ENCODE measurements around the gene PSMD14. TPM values are rescaled to one million over a fixed set of nuclear protein-coding genes. Genes with fewer than 3 reads are reported as not detected.

The PSMD14 gene
- total RNA-seq, 1 experiment from 2014 or later, result 86.1 TPM

DNA sequence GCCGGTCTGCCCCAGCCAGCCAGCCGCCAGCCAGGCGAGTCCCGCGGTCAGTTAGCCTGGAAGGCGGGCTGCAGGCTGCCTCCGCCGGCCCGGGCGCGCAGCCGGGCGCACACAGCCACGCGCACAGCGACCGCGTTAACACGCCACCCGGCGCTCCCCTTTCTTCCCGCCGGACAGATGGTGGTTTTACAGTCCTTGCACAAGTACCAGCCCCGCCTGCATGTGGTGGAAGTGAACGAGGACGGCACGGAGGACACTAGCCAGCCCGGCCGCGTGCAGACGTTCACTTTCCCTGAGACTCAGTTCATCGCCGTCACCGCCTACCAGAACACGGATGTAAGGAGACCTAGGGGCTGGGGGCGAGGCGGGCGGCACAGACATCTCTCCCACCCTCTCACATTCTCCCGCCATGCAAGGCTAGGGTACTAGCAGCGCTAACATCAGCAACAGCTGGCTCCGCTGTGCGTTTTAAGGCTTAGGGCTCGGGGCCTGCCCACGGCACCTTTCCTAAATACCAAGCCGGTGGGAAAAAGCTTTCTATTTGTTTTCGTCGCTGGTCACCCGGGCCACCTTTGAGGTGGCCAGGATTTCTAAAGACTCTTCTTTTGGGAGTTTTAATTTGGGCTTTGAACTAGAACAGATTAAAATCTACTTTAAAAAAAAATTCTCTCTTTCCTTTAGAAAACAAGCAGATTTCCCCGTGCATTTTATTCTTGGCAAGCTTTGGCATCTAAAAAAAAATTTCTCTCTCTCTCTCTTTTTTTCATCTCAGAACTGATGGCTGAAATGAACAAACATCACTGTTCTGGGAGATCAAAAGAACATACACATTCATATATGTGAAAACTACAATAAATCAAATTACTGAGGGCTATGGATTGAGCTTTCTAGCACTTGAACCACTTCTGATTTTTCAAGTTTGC lies 110.8 kb downstream of the PSMD14 start:
- Histone ChIP-seq H3K27me3 (ENCODE audit: low read length) (no peaks in the 10 kb centered on the region), H4K20me1 (ENCODE audit: insufficient read depth, low read depth, low read length) (no peaks in the 10 kb centered on the region), H3K36me3 (ENCODE audit: insufficient read depth, low read length) (no peaks in the 10 kb centered on the region), H3K4me2 (ENCODE audit: low read depth, low read length, poor library complexity, severe bottlenecking) (no peak overlapping the region), H3K27ac (ENCODE audit: low read length) (no peak overlapping the region), H3K9me2 (replicated peaks; ENCODE audit: insufficient read depth, low read length) (no peaks in the 10 kb centered on the region), H3K4me1 (ENCODE audit: low read length) (peaks cover 11% of the 10 kb centered on the region), H3K9ac (ENCODE audit: low read length) (no peak overlapping the region), H3K9me3 (ENCODE audit: low read length) (no peaks in the 10 kb centered on the region), H3K79me2 (ENCODE audit: low read length) (no peaks in the 10 kb centered on the region), H3K4me3 (ENCODE audit: low read length) (no peak overlapping the region), H2AFZ (ENCODE audit: low read length) (no peak overlapping the region)
- no peak for DNase-seq

DNA sequence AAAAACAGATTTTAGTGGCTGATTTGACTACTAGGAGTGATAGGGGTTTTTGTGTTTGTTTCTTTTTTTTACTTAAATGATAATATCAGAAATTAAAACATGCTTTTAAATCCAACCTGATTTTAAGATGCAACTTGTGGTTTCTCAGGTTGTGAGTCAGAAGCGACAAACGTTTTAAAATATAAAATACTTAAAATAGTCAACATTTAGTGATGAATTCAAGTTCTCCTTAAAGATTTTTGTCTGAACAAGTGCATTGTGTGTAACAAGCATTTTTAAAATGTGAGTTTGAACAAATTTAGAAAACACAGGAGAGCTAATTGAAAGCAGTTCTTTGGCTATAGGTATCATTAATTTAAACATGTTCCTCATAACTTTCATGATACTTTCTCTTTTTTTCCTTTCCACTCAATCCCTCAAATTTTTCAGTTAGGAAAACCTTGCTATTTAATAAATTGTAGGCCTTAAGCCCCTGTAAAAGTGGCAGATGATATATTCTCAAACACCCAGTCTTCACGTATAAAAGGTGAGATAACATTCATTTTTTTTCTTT lies 111.5 kb downstream of the PSMD14 start:
- Histone ChIP-seq H3K79me2 (ENCODE audit: low read length) (no peaks in the 10 kb centered on the region), H3K27me3 (ENCODE audit: low read length) (no peaks in the 10 kb centered on the region), H3K4me1 (ENCODE audit: low read length) (peaks cover 11% of the 10 kb centered on the region), H3K4me3 (ENCODE audit: low read length) (no peak overlapping the region), H3K9me3 (ENCODE audit: low read length) (no peaks in the 10 kb centered on the region), H4K20me1 (ENCODE audit: insufficient read depth, low read depth, low read length) (no peaks in the 10 kb centered on the region), H3K36me3 (ENCODE audit: insufficient read depth, low read length) (no peaks in the 10 kb centered on the region), H2AFZ (ENCODE audit: low read length) (no peak overlapping the region), H3K9me2 (replicated peaks; ENCODE audit: insufficient read depth, low read length) (no peaks in the 10 kb centered on the region), H3K4me2 (ENCODE audit: low read depth, low read length, poor library complexity, severe bottlenecking) (no peak overlapping the region), H3K9ac (ENCODE audit: low read length) (no peak overlapping the region), H3K27ac (ENCODE audit: low read length) (no peak overlapping the region)
- no peak for DNase-seq

DNA sequence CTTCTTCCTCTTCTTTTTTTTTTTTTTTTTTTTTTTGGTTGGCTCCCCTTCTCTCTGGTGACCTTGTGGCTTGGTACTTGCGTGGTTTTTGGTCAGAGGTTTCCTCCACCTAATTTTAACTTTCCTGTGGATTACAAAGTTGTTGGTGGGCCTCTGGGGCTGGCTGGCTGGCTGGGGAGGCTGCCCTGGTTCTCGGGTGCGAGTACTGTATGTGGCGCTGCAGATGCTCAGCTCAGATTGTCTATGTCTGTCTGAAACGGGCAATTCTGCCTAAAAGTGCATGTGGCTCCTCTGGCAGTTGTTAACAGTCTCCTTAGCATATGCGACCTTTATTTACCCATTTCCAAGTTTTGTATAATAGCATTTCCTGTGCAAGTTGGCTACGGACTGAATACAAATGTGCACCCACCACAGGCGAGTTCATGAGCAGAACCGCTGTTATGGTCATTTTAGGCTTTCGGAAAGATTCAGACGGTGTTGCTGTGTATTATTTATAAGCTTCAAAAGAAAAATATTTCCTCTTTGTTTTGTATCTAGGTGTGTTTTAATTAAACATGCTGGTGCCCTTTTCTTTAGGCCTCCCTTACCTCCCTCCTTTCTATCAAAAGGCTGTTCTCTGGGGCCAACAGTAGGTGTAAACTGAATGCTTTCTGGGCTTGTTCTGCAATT lies 112.3 kb downstream of the PSMD14 start:
- no peak overlapping the region for H3K27ac ChIP-seq (ENCODE audit: low read length)
- H3K4me2 ChIP-seq (ENCODE audit: low read depth, low read length, poor library complexity, severe bottlenecking), result no peak overlapping the region
- no peaks in the 10 kb centered on the region for H3K27me3 ChIP-seq (ENCODE audit: low read length)
- no peak overlapping the region for H2AFZ ChIP-seq (ENCODE audit: low read length)
- no peak overlapping the region for H3K4me3 ChIP-seq (ENCODE audit: low read length)
- H3K9ac ChIP-seq (ENCODE audit: low read length), result no peak overlapping the region
- no peaks in the 10 kb centered on the region for H3K79me2 ChIP-seq (ENCODE audit: low read length)
- DNase-seq, result no peak
- H3K36me3 ChIP-seq (ENCODE audit: insufficient read depth, low read length), result no peaks in the 10 kb centered on the region
- H4K20me1 ChIP-seq (ENCODE audit: insufficient read depth, low read depth, low read length), result no peaks in the 10 kb centered on the region
- H3K4me1 ChIP-seq (ENCODE audit: low read length), result peaks cover 5% of the 10 kb centered on the region
- no peaks in the 10 kb centered on the region for H3K9me2 ChIP-seq (replicated peaks; ENCODE audit: insufficient read depth, low read length)
- no peaks in the 10 kb centered on the region for H3K9me3 ChIP-seq (ENCODE audit: low read length)

DNA sequence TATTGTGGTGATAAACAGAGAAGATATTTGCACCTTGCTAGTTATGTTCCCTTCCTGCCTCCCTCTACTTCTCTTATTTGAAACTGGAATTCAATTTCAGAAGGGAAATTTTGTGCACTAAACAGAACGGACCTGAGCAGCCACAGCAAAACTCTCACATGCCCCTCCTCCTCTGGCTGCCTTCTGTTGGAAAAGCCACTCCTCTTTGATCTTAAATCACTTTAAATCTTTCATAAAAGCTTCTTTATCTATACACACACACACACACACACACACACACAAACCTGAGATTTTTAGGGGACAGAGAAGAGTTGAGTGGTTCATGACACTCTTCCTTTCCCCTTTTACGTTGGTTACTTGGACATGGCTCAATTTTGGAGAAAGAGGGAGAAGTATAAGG lies 113.5 kb downstream of the PSMD14 start:
- Histone ChIP-seq H3K27ac (ENCODE audit: low read length) (no peak overlapping the region), H3K4me1 (ENCODE audit: low read length) (no peaks in the 10 kb centered on the region), H3K79me2 (ENCODE audit: low read length) (no peaks in the 10 kb centered on the region), H4K20me1 (ENCODE audit: insufficient read depth, low read depth, low read length) (no peaks in the 10 kb centered on the region), H3K9me3 (ENCODE audit: low read length) (no peaks in the 10 kb centered on the region), H3K4me3 (ENCODE audit: low read length) (no peak overlapping the region), H3K27me3 (ENCODE audit: low read length) (no peaks in the 10 kb centered on the region), H3K9ac (ENCODE audit: low read length) (no peak overlapping the region), H2AFZ (ENCODE audit: low read length) (no peak overlapping the region), H3K4me2 (ENCODE audit: low read depth, low read length, poor library complexity, severe bottlenecking) (no peak overlapping the region), H3K9me2 (replicated peaks; ENCODE audit: insufficient read depth, low read length) (no peaks in the 10 kb centered on the region), H3K36me3 (ENCODE audit: insufficient read depth, low read length) (no peaks in the 10 kb centered on the region)
- no peak for DNase-seq

DNA sequence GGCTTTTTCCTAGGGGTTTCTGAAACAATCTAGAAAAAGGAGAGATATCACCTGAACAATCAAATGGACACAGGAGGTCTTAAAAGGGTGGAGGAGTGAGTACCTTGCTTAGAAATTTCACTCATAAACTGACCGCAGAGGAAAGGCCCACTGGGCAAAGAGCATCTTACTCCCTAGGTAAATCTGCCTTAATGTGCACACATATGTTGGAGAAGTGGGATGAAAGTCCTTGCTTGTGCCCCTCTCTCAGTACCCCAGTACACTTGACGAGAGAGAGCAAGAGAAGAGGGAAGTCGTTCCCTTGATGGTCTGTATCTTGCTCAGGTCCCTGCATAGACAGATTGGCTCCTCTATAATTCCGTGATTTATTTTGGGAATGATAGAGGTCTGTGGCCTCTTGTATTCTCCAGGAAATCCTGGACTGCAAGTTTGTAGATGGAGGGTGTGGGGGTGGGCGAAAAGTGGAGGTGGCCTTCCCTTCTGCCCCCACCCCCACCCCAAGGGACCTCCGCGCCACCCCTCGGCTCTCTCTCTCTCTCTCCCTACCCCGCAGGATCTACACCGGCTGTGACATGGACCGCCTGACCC lies 114.7 kb downstream of the PSMD14 start:
- H3K27ac ChIP-seq (ENCODE audit: low read length), result no peak overlapping the region
- no peaks in the 10 kb centered on the region for H3K27me3 ChIP-seq (ENCODE audit: low read length)
- H4K20me1 ChIP-seq (ENCODE audit: insufficient read depth, low read depth, low read length), result no peaks in the 10 kb centered on the region
- no peaks in the 10 kb centered on the region for H3K79me2 ChIP-seq (ENCODE audit: low read length)
- no peaks in the 10 kb centered on the region for H3K9me3 ChIP-seq (ENCODE audit: low read length)
- H3K9ac ChIP-seq (ENCODE audit: low read length), result no peak overlapping the region
- DNase-seq, result no peak
- no peaks in the 10 kb centered on the region for H3K36me3 ChIP-seq (ENCODE audit: insufficient read depth, low read length)
- H3K4me2 ChIP-seq (ENCODE audit: low read depth, low read length, poor library complexity, severe bottlenecking), result no peak overlapping the region
- no peaks in the 10 kb centered on the region for H3K4me1 ChIP-seq (ENCODE audit: low read length)
- no peak overlapping the region for H3K4me3 ChIP-seq (ENCODE audit: low read length)
- no peaks in the 10 kb centered on the region for H3K9me2 ChIP-seq (replicated peaks; ENCODE audit: insufficient read depth, low read length)
- no peak overlapping the region for H2AFZ ChIP-seq (ENCODE audit: low read length)

DNA sequence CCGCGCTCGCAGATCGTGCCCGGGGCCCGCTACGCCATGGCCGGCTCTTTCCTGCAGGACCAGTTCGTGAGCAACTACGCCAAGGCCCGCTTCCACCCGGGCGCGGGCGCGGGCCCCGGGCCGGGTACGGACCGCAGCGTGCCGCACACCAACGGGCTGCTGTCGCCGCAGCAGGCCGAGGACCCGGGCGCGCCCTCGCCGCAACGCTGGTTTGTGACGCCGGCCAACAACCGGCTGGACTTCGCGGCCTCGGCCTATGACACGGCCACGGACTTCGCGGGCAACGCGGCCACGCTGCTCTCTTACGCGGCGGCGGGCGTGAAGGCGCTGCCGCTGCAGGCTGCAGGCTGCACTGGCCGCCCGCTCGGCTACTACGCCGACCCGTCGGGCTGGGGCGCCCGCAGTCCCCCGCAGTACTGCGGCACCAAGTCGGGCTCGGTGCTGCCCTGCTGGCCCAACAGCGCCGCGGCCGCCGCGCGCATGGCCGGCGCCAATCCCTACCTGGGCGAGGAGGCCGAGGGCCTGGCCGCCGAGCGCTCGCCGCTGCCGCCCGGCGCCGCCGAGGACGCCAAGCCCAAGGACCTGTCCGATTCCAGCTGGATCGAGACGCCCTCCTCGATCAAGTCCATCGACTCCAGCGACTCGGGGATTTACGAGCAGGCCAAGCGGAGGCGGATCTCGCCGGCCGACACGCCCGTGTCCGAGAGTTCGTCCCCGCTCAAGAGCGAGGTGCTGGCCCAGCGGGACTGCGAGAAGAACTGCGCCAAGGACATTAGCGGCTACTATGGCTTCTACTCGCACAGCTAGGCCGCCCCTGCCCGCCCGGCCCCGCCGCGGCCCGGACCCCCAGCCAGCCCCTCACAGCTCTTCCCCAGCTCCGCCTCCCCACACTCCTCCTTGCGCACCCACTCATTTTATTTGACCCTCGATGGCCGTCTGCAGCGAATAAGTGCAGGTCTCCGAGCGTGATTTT lies 115.5 kb downstream of the PSMD14 start:
- H3K9ac ChIP-seq (ENCODE audit: low read length), result no peak overlapping the region
- H3K4me3 ChIP-seq (ENCODE audit: low read length), result no peak overlapping the region
- no peaks in the 10 kb centered on the region for H4K20me1 ChIP-seq (ENCODE audit: insufficient read depth, low read depth, low read length)
- no peak overlapping the region for H3K4me2 ChIP-seq (ENCODE audit: low read depth, low read length, poor library complexity, severe bottlenecking)
- H3K27ac ChIP-seq (ENCODE audit: low read length), result no peak overlapping the region
- H3K36me3 ChIP-seq (ENCODE audit: insufficient read depth, low read length), result no peaks in the 10 kb centered on the region
- no peaks in the 10 kb centered on the region for H3K4me1 ChIP-seq (ENCODE audit: low read length)
- H3K27me3 ChIP-seq (ENCODE audit: low read length), result no peaks in the 10 kb centered on the region
- no peaks in the 10 kb centered on the region for H3K9me2 ChIP-seq (replicated peaks; ENCODE audit: insufficient read depth, low read length)
- DNase-seq, result no peak
- H2AFZ ChIP-seq (ENCODE audit: low read length), result no peak overlapping the region
- no peaks in the 10 kb centered on the region for H3K79me2 ChIP-seq (ENCODE audit: low read length)
- H3K9me3 ChIP-seq (ENCODE audit: low read length), result no peaks in the 10 kb centered on the region

DNA sequence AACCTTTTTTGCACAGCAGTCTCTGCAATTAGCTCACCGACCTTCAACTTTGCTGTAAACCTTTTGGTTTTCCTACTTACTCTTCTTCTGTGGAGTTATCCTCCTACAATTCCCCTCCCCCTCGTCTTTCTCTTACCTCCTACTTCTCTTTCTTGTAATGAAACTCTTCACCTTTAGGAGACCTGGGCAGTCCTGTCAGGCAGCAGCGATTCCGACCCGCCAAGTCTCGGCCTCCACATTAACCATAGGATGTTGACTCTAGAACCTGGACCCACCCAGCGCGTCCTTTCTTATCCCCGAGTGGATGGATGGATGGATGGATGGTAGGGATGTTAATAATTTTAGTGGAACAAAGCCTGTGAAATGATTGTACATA lies 116.2 kb downstream of the PSMD14 start:
- Histone ChIP-seq H4K20me1 (ENCODE audit: insufficient read depth, low read depth, low read length) (no peaks in the 10 kb centered on the region), H3K4me2 (ENCODE audit: low read depth, low read length, poor library complexity, severe bottlenecking) (no peak overlapping the region), H3K9ac (ENCODE audit: low read length) (no peak overlapping the region), H3K27ac (ENCODE audit: low read length) (no peak overlapping the region), H2AFZ (ENCODE audit: low read length) (no peak overlapping the region), H3K4me3 (ENCODE audit: low read length) (no peak overlapping the region), H3K36me3 (ENCODE audit: insufficient read depth, low read length) (no peaks in the 10 kb centered on the region), H3K27me3 (ENCODE audit: low read length) (no peaks in the 10 kb centered on the region), H3K4me1 (ENCODE audit: low read length) (no peaks in the 10 kb centered on the region), H3K9me3 (ENCODE audit: low read length) (no peaks in the 10 kb centered on the region), H3K9me2 (replicated peaks; ENCODE audit: insufficient read depth, low read length) (no peaks in the 10 kb centered on the region), H3K79me2 (ENCODE audit: low read length) (no peaks in the 10 kb centered on the region)
- no peak for DNase-seq
